BLaER1 treated with 17β-estradiol and CSF1 and Interleukin-3, amounts not matched to agents 10 nM and 100 nM (cell line): Measurements from ENCODE around the gene RBP3.

Source experiments
- H3K27ac ChIP-seq, 11 experiments: shearing (Covaris generic); formaldehyde crosslinking; 2 replicates each; pipeline ENCODE4 v1.8.1; 2022
- H3K27me3 ChIP-seq, 11 experiments: shearing (Covaris generic); formaldehyde crosslinking; 2 replicates each; pipeline ENCODE4 v1.8.1; 2022
- H3K36me3 ChIP-seq, 11 experiments: shearing (Covaris generic); formaldehyde crosslinking; 2 replicates each; pipeline ENCODE4 v1.8.1; 2022
- H3K4me1 ChIP-seq, 10 experiments: shearing (Covaris generic); formaldehyde crosslinking; 2 replicates each; pipeline ENCODE4 v1.8.1; 2022
- H3K4me2 ChIP-seq, 11 experiments: shearing (Covaris generic); formaldehyde crosslinking; 2 replicates each; pipeline ENCODE4 v1.8.1; 2022
- H3K4me3 ChIP-seq, 10 experiments: shearing (Covaris generic); formaldehyde crosslinking; 2 replicates each; pipeline ENCODE4 v1.8.1; 2022
- H3K9ac ChIP-seq, 11 experiments: shearing (Covaris generic); formaldehyde crosslinking; 2 replicates each; pipeline ENCODE4 v1.8.1; 2022
- H3K9me3 ChIP-seq, 11 experiments: shearing (Covaris generic); formaldehyde crosslinking; replicated peaks in 1 of 11; 2 replicates each; pipeline ENCODE4 v1.8.1; 2022
- H4K20me1 ChIP-seq, 11 experiments: shearing (Covaris generic); formaldehyde crosslinking; 2 replicates each; pipeline ENCODE4 v1.8.1; 2022
- Cebpa-rat ChIP-seq, 11 experiments: shearing (Covaris generic); IDR thresholded peaks; 2 replicates each; pipeline ENCODE4 v1.8.1; 2022

RBP3 gene

DNA sequence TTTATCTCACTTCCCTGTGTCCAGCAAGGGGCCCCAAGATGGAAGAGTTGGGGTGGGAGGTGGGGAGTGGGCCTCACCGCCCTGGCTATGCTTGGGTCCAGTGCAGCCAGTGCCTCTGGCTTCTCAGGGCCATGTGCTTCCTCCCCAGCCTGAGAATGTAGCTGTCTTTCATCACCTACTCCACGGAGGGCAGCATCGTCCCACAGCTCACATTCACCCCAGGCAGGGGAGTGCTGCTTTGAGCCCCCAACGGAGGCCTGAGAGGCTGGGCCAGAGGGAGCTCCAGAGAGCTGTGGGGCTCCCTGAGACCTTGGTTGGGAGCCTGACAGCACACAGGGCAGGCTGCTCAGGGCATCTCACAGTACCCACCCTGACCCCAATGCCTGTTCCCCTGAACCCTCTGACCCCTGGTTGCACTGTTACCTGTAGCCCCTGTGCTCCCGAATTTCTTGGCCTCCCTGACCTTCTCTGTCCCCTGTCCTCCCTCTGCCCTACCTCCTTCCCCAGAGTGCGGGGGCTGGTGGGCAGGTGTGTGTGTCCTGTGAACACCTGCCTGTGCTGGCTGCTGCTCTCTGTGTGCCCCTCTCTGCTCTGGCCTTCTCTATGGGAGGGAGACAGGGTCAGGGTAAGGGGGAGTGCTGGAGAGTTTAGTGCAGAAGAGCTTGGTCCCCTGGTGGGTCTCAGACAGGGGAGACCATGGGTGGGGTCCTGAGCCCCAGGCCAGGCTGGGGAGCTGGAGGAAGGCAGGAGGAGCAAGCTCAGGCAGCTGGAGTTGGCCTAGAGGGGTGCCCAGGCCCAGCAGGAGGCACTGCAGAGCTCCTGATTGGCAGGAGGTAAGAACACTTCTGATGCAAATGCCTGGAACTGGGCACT lies 55.5 kb downstream of the RBP3 start:
- Histone ChIP-seq H3K4me2 (no peak overlapping the region), H3K9ac (no peak overlapping the region), H3K27me3 (no peaks in the 10 kb centered on the region), H3K36me3 (no peaks in the 10 kb centered on the region), H3K27ac (no peak overlapping the region), H3K9me3 (no peaks in the 10 kb centered on the region), H3K4me3 (no peak overlapping the region), H3K4me1 (peaks cover 6 to 7% (median 6%) of the 10 kb centered on the region in 10 experiments), H4K20me1 (no peaks in the 10 kb centered on the region)
- no peak for TF ChIP-seq Cebpa-rat (IDR thresholded peaks at IDR 0.05)

DNA sequence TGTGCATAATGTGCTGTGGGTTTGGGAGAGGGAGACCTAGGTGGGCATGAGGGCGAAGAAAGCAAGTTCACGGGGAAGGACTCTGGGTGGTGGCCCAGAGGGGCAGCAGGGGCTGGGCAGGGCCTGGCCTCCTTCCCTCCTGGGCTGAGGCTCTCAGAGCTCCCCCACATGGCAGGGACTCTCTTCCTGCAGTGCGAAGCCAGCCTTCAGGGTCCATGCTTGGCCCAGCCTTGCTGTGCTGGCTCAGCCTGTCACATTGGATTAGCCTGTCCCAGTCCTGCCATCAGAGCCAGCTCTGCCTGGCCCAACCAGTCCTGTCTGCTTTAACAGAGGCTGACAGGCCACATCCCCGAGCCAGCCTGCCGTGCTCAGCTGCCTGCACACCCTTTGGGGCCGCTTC lies 56.3 kb downstream of the RBP3 start:
- H3K4me2 ChIP-seq: no peak overlapping the region
- H3K9ac ChIP-seq: no peak overlapping the region
- no peak overlapping the region for H3K27ac ChIP-seq
- no peaks in the 10 kb centered on the region for H3K36me3 ChIP-seq
- no peak for TF ChIP-seq Cebpa-rat (IDR thresholded peaks at IDR 0.05)
- no peaks in the 10 kb centered on the region for H3K27me3 ChIP-seq
- H3K4me1 ChIP-seq: peaks cover 13 to 14% (median 14%) of the 10 kb centered on the region in 10 experiments
- no peaks in the 10 kb centered on the region; a peak in 1 of 22 replicates for H4K20me1 ChIP-seq
- no peaks in the 10 kb centered on the region for H3K9me3 ChIP-seq
- H3K4me3 ChIP-seq: no peak overlapping the region

DNA sequence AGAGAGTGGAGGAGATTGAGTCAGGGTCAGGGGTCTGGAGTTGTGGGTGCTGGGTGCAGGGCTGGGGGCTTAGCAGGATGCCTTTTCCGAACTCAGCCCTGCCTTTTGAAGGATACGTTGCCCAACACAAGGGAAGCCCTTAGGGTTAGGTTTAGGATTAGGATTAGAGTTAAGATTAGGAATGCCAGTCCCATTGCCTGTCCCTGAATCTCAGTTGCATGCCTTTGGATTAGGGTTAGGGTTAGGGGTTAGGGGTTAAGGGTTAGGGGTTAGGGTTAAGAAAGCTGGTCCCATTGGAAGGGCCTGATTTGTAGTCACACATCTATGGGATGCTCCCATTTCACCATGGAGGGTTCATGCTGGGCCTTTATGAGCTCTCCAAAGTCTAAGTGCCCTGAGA lies 56.8 kb downstream of the RBP3 start:
- H3K4me2 ChIP-seq: no peak overlapping the region
- no peak overlapping the region for H3K27ac ChIP-seq
- H3K9ac ChIP-seq: no peak overlapping the region
- H3K4me1 ChIP-seq: peaks cover 18 to 19% (median 19%) of the 10 kb centered on the region in 10 experiments
- H3K36me3 ChIP-seq: no peaks in the 10 kb centered on the region
- H3K9me3 ChIP-seq: no peaks in the 10 kb centered on the region
- peaks cover 0 to 4% (median 0%) of the 10 kb centered on the region in 11 experiments; a peak in 1 of 22 replicates for H4K20me1 ChIP-seq
- H3K4me3 ChIP-seq: no peak overlapping the region
- no peak for TF ChIP-seq Cebpa-rat (IDR thresholded peaks at IDR 0.05)
- H3K27me3 ChIP-seq: no peaks in the 10 kb centered on the region

DNA sequence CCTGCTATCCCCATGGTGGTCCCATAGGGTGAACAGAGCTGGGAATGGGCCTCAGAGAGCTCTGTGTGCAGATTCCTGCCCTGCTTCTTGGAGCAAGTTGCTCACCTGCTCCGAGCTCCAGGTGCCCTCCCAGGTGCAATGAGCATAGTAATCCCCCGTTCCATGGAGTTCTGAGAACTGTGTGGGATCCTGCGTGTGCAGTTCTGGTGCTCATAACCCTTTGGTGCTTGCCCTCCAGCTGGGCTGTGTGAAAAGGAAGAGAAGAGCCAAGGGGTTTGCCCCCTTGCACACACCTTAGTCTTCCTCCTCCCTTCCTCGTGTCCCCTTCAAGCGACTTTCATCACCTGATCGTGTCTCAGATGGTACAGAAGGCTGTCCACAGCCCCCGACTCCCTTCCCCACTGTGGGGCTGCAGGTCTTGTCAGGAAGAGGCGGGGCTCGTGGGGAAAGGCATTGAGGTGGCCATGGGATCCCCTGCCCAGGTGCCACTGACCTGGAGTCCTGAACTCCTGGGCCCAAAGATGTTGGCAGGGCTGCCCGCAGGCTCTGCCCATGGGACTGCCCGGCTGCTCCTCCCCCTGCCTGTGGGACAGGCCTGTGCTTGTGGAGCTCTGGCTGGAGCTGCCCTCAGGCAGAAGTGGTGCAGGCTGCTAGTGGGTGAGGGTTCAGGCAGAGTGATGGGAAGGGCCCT lies 57.8 kb downstream of the RBP3 start:
- Histone ChIP-seq H3K4me2 (no peak overlapping the region), H3K9ac (no peak overlapping the region), H3K27ac (no peak overlapping the region), H3K4me3 (no peak overlapping the region), H3K27me3 (no peaks in the 10 kb centered on the region), H4K20me1 (peaks cover 0 to 5% (median 0%) of the 10 kb centered on the region in 11 experiments; a peak in 1 of 22 replicates), H3K9me3 (no peaks in the 10 kb centered on the region), H3K36me3 (no peaks in the 10 kb centered on the region), H3K4me1 (peaks cover 21 to 30% (median 29%) of the 10 kb centered on the region in 10 experiments)
- TF ChIP-seq Cebpa-rat (IDR thresholded peaks at IDR 0.05): no peak

DNA sequence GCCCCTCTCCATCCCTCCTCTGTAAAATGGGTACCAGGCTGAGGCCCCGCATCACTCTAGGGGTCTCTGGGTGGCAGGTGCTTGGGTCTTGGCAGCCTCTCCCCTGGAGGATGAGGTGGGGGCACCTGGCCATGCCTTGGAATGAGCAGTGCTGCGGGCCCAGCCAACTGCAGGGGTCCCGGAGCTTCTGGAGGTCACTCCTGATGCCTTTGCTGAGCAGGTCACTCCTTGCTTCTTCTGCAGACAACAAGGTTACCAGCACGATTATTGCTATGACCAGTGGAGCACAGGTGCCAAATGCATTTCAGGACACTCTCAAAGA lies 58.3 kb downstream of the RBP3 start:
- Histone ChIP-seq H3K4me2 (no peak overlapping the region), H3K27ac (no peak overlapping the region), H3K4me1 (peaks cover 21 to 35% (median 33%) of the 10 kb centered on the region in 10 experiments), H3K36me3 (no peaks in the 10 kb centered on the region), H3K27me3 (no peaks in the 10 kb centered on the region), H3K4me3 (no peak overlapping the region), H3K9ac (no peak overlapping the region), H4K20me1 (peaks cover 0 to 5% (median 0%) of the 10 kb centered on the region in 11 experiments; a peak in 1 of 22 replicates), H3K9me3 (no peaks in the 10 kb centered on the region)
- TF ChIP-seq Cebpa-rat (IDR thresholded peaks at IDR 0.05): no peak

DNA sequence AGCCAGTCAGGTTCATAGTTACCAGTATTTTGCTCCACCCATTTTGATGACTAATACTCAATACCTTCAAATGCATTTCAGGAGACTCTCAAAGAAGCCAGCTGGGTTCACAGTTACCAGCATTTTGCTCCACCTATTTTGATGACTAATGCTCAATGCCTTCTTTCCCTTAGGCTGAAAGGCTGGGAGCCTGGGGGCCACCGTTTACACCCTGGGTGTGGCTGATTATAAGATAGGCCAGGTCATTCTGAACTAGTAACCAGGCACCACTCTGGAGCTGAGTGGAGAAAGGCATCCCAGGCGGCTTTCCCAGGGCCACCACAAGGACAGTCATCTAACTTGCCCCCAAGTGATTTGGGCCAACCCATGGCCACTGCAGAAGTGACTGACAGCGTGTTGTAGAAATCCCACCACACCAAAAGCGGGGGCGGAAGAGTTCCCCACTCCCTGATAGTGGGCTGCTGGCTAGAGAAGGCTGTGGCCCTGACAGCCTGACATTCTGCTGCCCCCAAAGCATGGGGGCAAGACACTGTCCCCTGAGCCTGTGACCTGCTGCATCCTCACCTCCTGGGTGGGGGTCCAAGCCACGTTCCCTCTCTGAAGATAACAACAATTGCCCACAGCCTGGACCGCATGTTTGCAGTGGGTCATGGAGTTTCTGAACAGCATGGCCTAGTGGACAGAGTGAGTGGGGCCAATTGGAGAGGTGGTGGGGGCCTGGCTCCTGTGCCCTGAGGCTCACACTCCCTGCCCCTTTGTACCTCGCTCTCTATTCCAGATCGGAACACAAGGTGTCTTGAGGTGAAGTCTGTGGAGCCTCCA lies 58.9 kb downstream of the RBP3 start:
- no peak overlapping the region for H3K9ac ChIP-seq

More for the DNA sequence above, 58.9 kb downstream of the RBP3 start:
- no peak for TF ChIP-seq Cebpa-rat (IDR thresholded peaks at IDR 0.05)
- no peaks in the 10 kb centered on the region for H3K27me3 ChIP-seq
- H3K4me1 ChIP-seq: peaks cover 21 to 35% (median 33%) of the 10 kb centered on the region in 10 experiments
- no peaks in the 10 kb centered on the region for H3K36me3 ChIP-seq
- H4K20me1 ChIP-seq: peaks cover 0 to 5% (median 0%) of the 10 kb centered on the region in 11 experiments; a peak in 1 of 22 replicates
- no peak overlapping the region for H3K27ac ChIP-seq
- no peak overlapping the region for H3K4me2 ChIP-seq
- H3K9me3 ChIP-seq: no peaks in the 10 kb centered on the region
- H3K4me3 ChIP-seq: no peak overlapping the region
